HepG2 (cell line): ENCODE results near the gene PFKM. TPM values are rescaled to one million over a fixed set of nuclear protein-coding genes. Genes with fewer than 3 reads are reported as not detected.

Experiments
- AKNA ChIP-seq: sonication (generic); formaldehyde crosslinking; IDR thresholded peaks from 2 replicates; pipeline ENCODE4 v1.4.0; 2020; ENCODE audit warnings: missing genetic modification reagents, borderline replicate concordance
- CBX2 ChIP-seq, 2 experiments: fragments of 200-600 bp in 1 of 2; sonication (generic); formaldehyde crosslinking in 1 of 2; IDR thresholded peaks; 2 replicates each; pipeline versions ENCODE4 v1.7.0 to v1.8.1; 2018 to 2022; ENCODE audit warnings: low read depth in 2 of 2, low read length in 1 of 2, mild to moderate bottlenecking in 1 of 2, missing genetic modification reagents in 1 of 2
- E2F1 ChIP-seq: sonication (generic); formaldehyde crosslinking; IDR thresholded peaks from 2 replicates; pipeline ENCODE4 v1.5.0; 2020; ENCODE audit warnings: missing genetic modification reagents
- FOXA3 ChIP-seq: IDR thresholded peaks from 2 replicates; pipeline ENCODE4 v1.6.1; 2016; ENCODE audit warnings: missing genetic modification reagents, missing compliant biosample characterization
- FOXO4 ChIP-seq: sonication (generic); formaldehyde crosslinking; conservative IDR thresholded peaks from 2 replicates; pipeline ENCODE4 v1.8.1; 2023; ENCODE audit warnings: missing genetic modification reagents
- GATA4 ChIP-seq: sonication (generic); IDR thresholded peaks from 2 replicates; pipeline ENCODE4 v1.6.1; 2016; ENCODE audit warnings: antibody characterized with exemption, low read depth, borderline replicate concordance
- GATAD1 ChIP-seq: IDR thresholded peaks from 2 replicates; pipeline ENCODE4 v1.6.1; 2016; ENCODE audit warnings: missing genetic modification reagents, missing compliant biosample characterization
- MAZ ChIP-seq, 2 experiments: sonication (generic) in 1 of 2; formaldehyde crosslinking in 1 of 2; IDR thresholded peaks; 2 replicates each; pipeline versions ENCODE4 v1.5.0 to v1.6.1; 2012 to 2020; ENCODE audit warnings: low read depth in 2 of 2, mild to moderate bottlenecking in 2 of 2, borderline replicate concordance in 1 of 2, improper control_type of control experiment in 1 of 2, low read length in 1 of 2, missing genetic modification reagents in 1 of 2, moderate library complexity in 1 of 2
- NR2F6 ChIP-seq, 2 experiments: IDR thresholded peaks; 2 replicates each; pipeline ENCODE4 v1.6.1; 2016; ENCODE audit warnings: antibody characterized with exemption in 1 of 2, mild to moderate bottlenecking in 1 of 2
- RNF2 ChIP-seq: fragments of 450-650 bp; conservative IDR thresholded peaks from 2 replicates; pipeline ENCODE4 v1.6.1; 2016; ENCODE audit warnings: low read depth
- SMC3 ChIP-seq: IDR thresholded peaks from 2 replicates; pipeline ENCODE4 v1.6.1; 2011; ENCODE audit warnings: low read length, improper control_type of control experiment
- SPEN ChIP-seq: sonication (generic); formaldehyde crosslinking; IDR thresholded peaks from 2 replicates; pipeline ENCODE4 v1.5.1; 2020; ENCODE audit warnings: low read depth, mild to moderate bottlenecking, missing genetic modification reagents
- TSC22D2 ChIP-seq: sonication (generic); formaldehyde crosslinking; IDR thresholded peaks from 2 replicates; pipeline ENCODE4 v1.5.1; 2020; ENCODE audit warnings: missing genetic modification reagents, mild to moderate bottlenecking, borderline replicate concordance
- YEATS4 ChIP-seq: sonication (generic); formaldehyde crosslinking; IDR thresholded peaks from 2 replicates; pipeline ENCODE4 v1.4.0; 2020; ENCODE audit warnings: missing genetic modification reagents, borderline replicate concordance
- ZFP41 ChIP-seq: sonication (generic); formaldehyde crosslinking; IDR thresholded peaks from 2 replicates; pipeline ENCODE4 v1.4.0; 2020; ENCODE audit warnings: mild to moderate bottlenecking, missing genetic modification reagents, borderline replicate concordance
- ZFYVE20 ChIP-seq: sonication (generic); formaldehyde crosslinking; IDR thresholded peaks from 2 replicates; pipeline ENCODE4 v1.8.0; 2023; ENCODE audit warnings: low read depth, mild to moderate bottlenecking, moderate library complexity, missing genetic modification reagents, borderline replicate concordance
- ZNF597 ChIP-seq: sonication (generic); formaldehyde crosslinking; IDR thresholded peaks from 2 replicates; pipeline ENCODE4 v1.5.0; 2020; ENCODE audit warnings: missing genetic modification reagents
- ZNF607 ChIP-seq: sonication (generic); formaldehyde crosslinking; IDR thresholded peaks from 2 replicates; pipeline ENCODE4 v1.5.1; 2020; ENCODE audit warnings: missing genetic modification reagents, mild to moderate bottlenecking, borderline replicate concordance
- ZNF891 ChIP-seq: sonication (generic); formaldehyde crosslinking; IDR thresholded peaks from 2 replicates; pipeline ENCODE4 v1.5.0; 2020; ENCODE audit warnings: mild to moderate bottlenecking, missing genetic modification reagents
- polyA plus RNA-seq, 8 experiments: library from polyadenylated mRNA; depleted of rRNA in 3 of 8; stranded (reverse) in 7 of 8; unstranded in 1 of 8; fragments of >200 nt; fragmentation: Illumina TruSeq in 4 of 8; extraction: Trizol in 4 of 8; gene quantifications; 2 replicates each; pipeline versions ENCODE4 v1.2.1 to v1.2.3, GENCODE V29; 2011 to 2016; ENCODE audit warnings: low read depth in 4 of 8, missing spikeins in 1 of 8, mixed read lengths in 1 of 8; ENCODE audit not compliant: insufficient read depth in 1 of 8
- total RNA-seq, 5 experiments: library from RNA; depleted of rRNA; stranded (reverse); fragments of >200 nt; fragmentation: Illumina TruSeq; extraction: Trizol; gene quantifications; 2 replicates each; pipeline ENCODE4 v1.2.3, GENCODE V29; 2016; ENCODE audit warnings: low read depth in 1 of 5

The PFKM gene
- total and polyA plus RNA-seq, 2 of the 13 experiments (the other 11 are each of a cell fraction or from before 2014, with no cell fraction given) = 1.9 to 2.4 TPM

GRCh38 chr12:48105867-48106680 lies 13.1 kb upstream of the PFKM start, which contains the start of gene SENP1 (continued):
- TF ChIP-seq TSC22D2 (CRISPR knock-in tag) (peak; percentile 78; the same call in 1 of the 2 replicates), CBX2 (IDR thresholded peaks at IDR 0.05; ENCODE audit: low read depth, low read length) (no peak), CBX2 (CRISPR knock-in tag; IDR thresholded peaks at IDR 0.05; ENCODE audit: low read depth) (peak; percentile 93; the same call in 1 of the 2 replicates), ZNF891 (peak; percentile 94), SPEN (peak; percentile 90), NR2F6 (IDR thresholded peaks at IDR 0.05) (peak; percentile 38), NR2F6 (CRISPR knock-in tag; IDR thresholded peaks at IDR 0.05) (peak; percentile 79), AKNA (CRISPR knock-in tag) (no peak), E2F1 (CRISPR knock-in tag) (peak; percentile 89), FOXO4 (CRISPR knock-in tag) (no peak), FOXA3 (no peak; the same call in 1 of the 2 replicates), ZNF597 (CRISPR knock-in tag) (no peak), GATAD1 (CRISPR knock-in tag) (peak; percentile 95), ZFP41 (CRISPR knock-in tag) (no peak), RNF2 (peak; percentile 77), ZFYVE20 (CRISPR knock-in tag) (peak; percentile 50; the same call in 1 of the 2 replicates), SMC3 (no peak), GATA4 (no peak), ZNF607 (CRISPR knock-in tag) (peak; percentile 37; the same call in 1 of the 2 replicates), MAZ (IDR thresholded peaks at IDR 0.05; ENCODE audit: borderline replicate concordance, low read depth, low read length) (peak; percentile 78), MAZ (CRISPR knock-in tag; IDR thresholded peaks at IDR 0.05; ENCODE audit: low read depth) (peak; percentile 80), YEATS4 (CRISPR knock-in tag) (peak; percentile 77)
